ENCODE results near the gene HDAC10. TPM values are rescaled to one million over a fixed set of nuclear protein-coding genes. Genes with fewer than 3 reads are reported as not detected.

Gene HDAC10
- total and polyA plus RNA-seq, 2 donors, result 20.0 to 32.4 TPM

GRCh38 chr22:50251477-50252081, 514 bp upstream of the HDAC10 start:
- Histone ChIP-seq H3K4me3 (ENCODE audit: low read depth, low read length) (peak overlapping the region; percentile 69), H3K36me3 (ENCODE audit: insufficient read depth) (no peaks in the 10 kb centered on the region), H3K4me1 (ENCODE audit: insufficient read depth) (no peaks in the 10 kb centered on the region), H3K27ac (ENCODE audit: low read depth) (peak overlapping the region; percentile 81)
- DNase-seq (ENCODE audit: extremely low spot score), result no peak
- 15% methylated on average over 36 of the region's 36 CpGs for WGBS

GRCh38 chr22:50250249-50250554, 863 bp downstream of the HDAC10 start:
- 67% methylated on average over 11 of the region's 11 CpGs for WGBS
- H3K4me1 ChIP-seq (ENCODE audit: insufficient read depth), result no peaks in the 10 kb centered on the region
- peak overlapping the region; percentile 69 for H3K4me3 ChIP-seq (ENCODE audit: low read depth, low read length)
- H3K36me3 ChIP-seq (ENCODE audit: insufficient read depth), result no peaks in the 10 kb centered on the region
- no peak for DNase-seq (ENCODE audit: extremely low spot score)
- no peak overlapping the region for H3K27ac ChIP-seq (ENCODE audit: low read depth)

- H3K27ac ChIP-seq (ENCODE audit: low read depth), result no peak overlapping the region
- 88% methylated on average over 32 of the region's 32 CpGs for WGBS
- no peaks in the 10 kb centered on the region for H3K4me1 ChIP-seq (ENCODE audit: insufficient read depth)
- H3K4me3 ChIP-seq (ENCODE audit: low read depth, low read length), result no peak overlapping the region
- no peaks in the 10 kb centered on the region for H3K36me3 ChIP-seq (ENCODE audit: insufficient read depth)
- no peak for DNase-seq (ENCODE audit: extremely low spot score)
Measured at GRCh38 chr22:50249341-50250248, 1.5 kb downstream of the HDAC10 start.

- no peak overlapping the region for H3K27ac ChIP-seq (ENCODE audit: low read depth)
- H3K4me3 ChIP-seq (ENCODE audit: low read depth, low read length), result no peak overlapping the region
- no peaks in the 10 kb centered on the region for H3K36me3 ChIP-seq (ENCODE audit: insufficient read depth)
- WGBS, result 85% methylated on average over 29 of the region's 29 CpGs
- no peak for DNase-seq (ENCODE audit: extremely low spot score)
- H3K4me1 ChIP-seq (ENCODE audit: insufficient read depth), result no peaks in the 10 kb centered on the region
Measured at GRCh38 chr22:50248196-50249081, 2.6 kb downstream of the HDAC10 start.

- WGBS, result 39% methylated on average over 16 of the region's 16 CpGs
- H3K27ac ChIP-seq (ENCODE audit: low read depth), result no peak overlapping the region
- peaks cover under 1% of the 10 kb centered on the region for H3K4me1 ChIP-seq (ENCODE audit: insufficient read depth)
- DNase-seq (ENCODE audit: extremely low spot score), result no peak
- no peak overlapping the region for H3K4me3 ChIP-seq (ENCODE audit: low read depth, low read length)
- H3K36me3 ChIP-seq (ENCODE audit: insufficient read depth), result no peaks in the 10 kb centered on the region
Measured at GRCh38 chr22:50247748-50248147, 3.3 kb downstream of the HDAC10 start.

GRCh38 chr22:50246242-50247175, 4.6 kb downstream of the HDAC10 start:
- Histone ChIP-seq H3K36me3 (ENCODE audit: insufficient read depth) (no peaks in the 10 kb centered on the region), H3K27ac (ENCODE audit: low read depth) (no peak overlapping the region), H3K4me3 (ENCODE audit: low read depth, low read length) (no peak overlapping the region), H3K4me1 (ENCODE audit: insufficient read depth) (peaks cover 4% of the 10 kb centered on the region)
- WGBS, result 84% methylated on average over 20 of the region's 20 CpGs
- no peak for DNase-seq (ENCODE audit: extremely low spot score)

GRCh38 chr22:50245214-50246072, 5.6 kb downstream of the HDAC10 start:
- no peaks in the 10 kb centered on the region for H3K36me3 ChIP-seq (ENCODE audit: insufficient read depth)

GRCh38 chr22:50244420-50245213, 6.4 kb downstream of the HDAC10 start, which contains the start of gene TUBGCP6:
Gene TUBGCP6, minus strand, starts transcription at chr22:50245023. Its CDS starts 564 bp downstream, at chr22:50244459.
- H3K4me1 ChIP-seq (ENCODE audit: insufficient read depth), result peaks cover 4% of the 10 kb centered on the region
- peak; percentile 71 for DNase-seq (ENCODE audit: extremely low spot score)
- peak within 1 kb of the TSS; percentile 95 for H3K27ac ChIP-seq (ENCODE audit: low read depth)
- H3K36me3 ChIP-seq (ENCODE audit: insufficient read depth), result no peaks in the 10 kb centered on the region
- under 1% methylated on average over 76 of the region's 76 CpGs for WGBS
- H3K4me3 ChIP-seq (ENCODE audit: low read depth, low read length), result peak within 1 kb of the TSS; percentile 82

More at GRCh38 chr22:50245214-50246072, 5.6 kb downstream of the HDAC10 start:
- Histone ChIP-seq H3K4me3 (ENCODE audit: low read depth, low read length) (peak overlapping the region; percentile 82), H3K27ac (ENCODE audit: low read depth) (peak overlapping the region; percentile 95), H3K4me1 (ENCODE audit: insufficient read depth) (peaks cover 4% of the 10 kb centered on the region)
- 14% methylated on average over 53 of the region's 53 CpGs for WGBS
- DNase-seq (ENCODE audit: extremely low spot score), result no peak

GRCh38 chr22:50243685-50244419, 7.2 kb downstream of the HDAC10 start:
- H3K27ac ChIP-seq (ENCODE audit: low read depth), result peak overlapping the region; percentile 75
- H3K4me3 ChIP-seq (ENCODE audit: low read depth, low read length), result peak overlapping the region; percentile 82
- H3K36me3 ChIP-seq (ENCODE audit: insufficient read depth), result no peaks in the 10 kb centered on the region
- H3K4me1 ChIP-seq (ENCODE audit: insufficient read depth), result peaks cover 4% of the 10 kb centered on the region
- 23% methylated on average over 27 of the region's 27 CpGs for WGBS
- DNase-seq (ENCODE audit: extremely low spot score), result no peak

GRCh38 chr22:50242406-50242949, 8.6 kb downstream of the HDAC10 start:
- Histone ChIP-seq H3K4me1 (ENCODE audit: insufficient read depth) (peaks cover 4% of the 10 kb centered on the region), H3K36me3 (ENCODE audit: insufficient read depth) (no peaks in the 10 kb centered on the region), H3K27ac (ENCODE audit: low read depth) (no peak overlapping the region), H3K4me3 (ENCODE audit: low read depth, low read length) (peak overlapping the region; percentile 12)
- WGBS, result 62% methylated on average over 14 of the region's 14 CpGs
- no peak for DNase-seq (ENCODE audit: extremely low spot score)

- H3K36me3 ChIP-seq (ENCODE audit: insufficient read depth), result no peaks in the 10 kb centered on the region
- H3K27ac ChIP-seq (ENCODE audit: low read depth), result no peak overlapping the region
- WGBS, result 86% methylated on average over 9 of the region's 9 CpGs
- no peak overlapping the region for H3K4me3 ChIP-seq (ENCODE audit: low read depth, low read length)
- peaks cover 4% of the 10 kb centered on the region for H3K4me1 ChIP-seq (ENCODE audit: insufficient read depth)
- DNase-seq (ENCODE audit: extremely low spot score), result no peak
Measured at GRCh38 chr22:50238755-50239154, 12.3 kb downstream of the HDAC10 start.

All from urinary bladder (tissue), 4 donors.